HG03066 (cell line): ENCODE data around the gene RFC3.
"Not testable (repeated sequence)": the region's sequence is repeated elsewhere in the genome, so short reads cannot be mapped to it uniquely, and the experiment has no call there.

Experiments
- ATAC-seq: cut with Tn5 transposase; IDR thresholded peaks from one replicate; pipeline ENCODE4 v1.9.1; 2021; ENCODE audit warnings: low read depth; ENCODE audit not compliant: unreplicated experiment

Gene RFC3

GRCh38 chr13:33806470-33807248 is 11.3 kb upstream of the RFC3 start:
- ATAC-seq, result no peak

GRCh38 chr13:33812829-33813228 is 5.1 kb upstream of the RFC3 start:
- ATAC-seq, result not testable (repeated sequence)

GRCh38 chr13:33815011-33815550 is 2.9 kb upstream of the RFC3 start:
- ATAC-seq, result no peak

GRCh38 chr13:33816912-33817311 is 1.0 kb upstream of the RFC3 start:
- ATAC-seq, result no peak

GRCh38 chr13:33817513-33817900 is 442 bp upstream of the RFC3 start:
- peak; percentile 3 for ATAC-seq

- ATAC-seq, result no peak
Observed at GRCh38 chr13:33825083-33825482, 7.1 kb downstream of the RFC3 start.

- ATAC-seq, result no peak
Observed at GRCh38 chr13:33827139-33827538, 9.2 kb downstream of the RFC3 start.

- ATAC-seq, result no peak
Observed at GRCh38 chr13:33828431-33829129, 10.6 kb downstream of the RFC3 start.

- no peak for ATAC-seq
Observed at GRCh38 chr13:33832872-33833271, 14.9 kb downstream of the RFC3 start.

- no peak for ATAC-seq
Observed at GRCh38 chr13:33838647-33839046, 20.7 kb downstream of the RFC3 start.

- no peak for ATAC-seq
Observed at GRCh38 chr13:33840402-33840801, 22.5 kb downstream of the RFC3 start.

- no peak for ATAC-seq
Observed at GRCh38 chr13:33842207-33842606, 24.3 kb downstream of the RFC3 start.

- no peak for ATAC-seq
Observed at GRCh38 chr13:33842986-33843385, 25.0 kb downstream of the RFC3 start.

- no peak for ATAC-seq
Observed at GRCh38 chr13:33845572-33846302, 27.8 kb downstream of the RFC3 start.

GRCh38 chr13:33846303-33847062 is 28.5 kb downstream of the RFC3 start:
- ATAC-seq, result no peak

GRCh38 chr13:33849211-33849610 is 31.3 kb downstream of the RFC3 start:
- no peak for ATAC-seq

GRCh38 chr13:33855371-33855895 is 37.5 kb downstream of the RFC3 start:
- no peak for ATAC-seq

GRCh38 chr13:33859691-33860303 is 41.8 kb downstream of the RFC3 start:
- ATAC-seq, result no peak

GRCh38 chr13:33860526-33860925 is 42.6 kb downstream of the RFC3 start:
- ATAC-seq, result no peak

- ATAC-seq, result no peak
Observed at GRCh38 chr13:33862016-33862415, 44.1 kb downstream of the RFC3 start.
